Left cardiac atrium (tissue), 4 donors: Measurements from ENCODE around the gene MYO7A. TPM values are rescaled to one million over a fixed set of nuclear protein-coding genes. Genes with fewer than 3 reads are reported as not detected.

Source experiments
- ATAC-seq, 2 donors: fragments of 200-7000 bp; cut with Tn5 transposase; one replicate each; pipeline ENCODE4 v1.9.1; 2020; ENCODE audit warnings: mild to moderate bottlenecking in 2 of 2, moderate library complexity in 2 of 2
- DNase-seq: peaks from one replicate; pipeline ENCODE4 v3.0.0-alpha.2; 2020
- intact Hi-C, 2 donors: fragments of 100-400 bp; cut with DNase I; formaldehyde crosslinking; loops; one replicate each; pipeline versions ENCODE4 v1.14.1 to v1.15.1; 2022 to 2023
- total RNA-seq, 2 donors: library from RNA; stranded (reverse); fragmentation: NEBNext Ultra II Directional; extraction: Animal tissue kit (Norgen Biotek cat#: 25700); gene quantifications; one replicate each; pipeline ENCODE4 v1.2.1, GENCODE V29; 2021
- donor health status: DM: no; HTN: yes; CAD: no.
- donor health status: DM: no; HTN: yes; CAD: no; lungs with severe emphysema.
- donor health status: DM: yes; HTN: yes; CAD: no.
- donor health status: Dilated cardiomyopathy.

The MYO7A gene
- total RNA-seq, 2 donors from 2014 or later, result 7.5 to 11.1 TPM

DNA sequence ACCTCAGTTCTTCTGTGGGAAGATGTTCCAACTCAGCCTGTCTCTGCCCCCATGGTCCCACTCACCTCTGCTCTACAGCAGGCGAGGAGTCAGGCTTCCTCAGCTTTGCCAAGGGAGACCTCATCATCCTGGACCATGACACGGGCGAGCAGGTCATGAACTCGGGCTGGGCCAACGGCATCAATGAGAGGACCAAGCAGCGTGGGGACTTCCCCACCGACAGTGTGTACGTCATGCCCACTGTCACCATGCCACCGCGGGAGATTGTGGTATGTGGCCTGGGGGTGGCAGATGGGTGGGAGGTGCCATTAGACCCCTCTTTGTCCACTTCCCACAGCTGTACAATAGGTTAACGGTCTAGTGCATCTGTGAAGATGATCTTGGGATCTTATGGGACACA lies 73.3 kb downstream of the MYO7A start:
- DNase-seq, result no peak
- ATAC-seq, result no peak
- intact Hi-C loops, result no loop called here

DNA sequence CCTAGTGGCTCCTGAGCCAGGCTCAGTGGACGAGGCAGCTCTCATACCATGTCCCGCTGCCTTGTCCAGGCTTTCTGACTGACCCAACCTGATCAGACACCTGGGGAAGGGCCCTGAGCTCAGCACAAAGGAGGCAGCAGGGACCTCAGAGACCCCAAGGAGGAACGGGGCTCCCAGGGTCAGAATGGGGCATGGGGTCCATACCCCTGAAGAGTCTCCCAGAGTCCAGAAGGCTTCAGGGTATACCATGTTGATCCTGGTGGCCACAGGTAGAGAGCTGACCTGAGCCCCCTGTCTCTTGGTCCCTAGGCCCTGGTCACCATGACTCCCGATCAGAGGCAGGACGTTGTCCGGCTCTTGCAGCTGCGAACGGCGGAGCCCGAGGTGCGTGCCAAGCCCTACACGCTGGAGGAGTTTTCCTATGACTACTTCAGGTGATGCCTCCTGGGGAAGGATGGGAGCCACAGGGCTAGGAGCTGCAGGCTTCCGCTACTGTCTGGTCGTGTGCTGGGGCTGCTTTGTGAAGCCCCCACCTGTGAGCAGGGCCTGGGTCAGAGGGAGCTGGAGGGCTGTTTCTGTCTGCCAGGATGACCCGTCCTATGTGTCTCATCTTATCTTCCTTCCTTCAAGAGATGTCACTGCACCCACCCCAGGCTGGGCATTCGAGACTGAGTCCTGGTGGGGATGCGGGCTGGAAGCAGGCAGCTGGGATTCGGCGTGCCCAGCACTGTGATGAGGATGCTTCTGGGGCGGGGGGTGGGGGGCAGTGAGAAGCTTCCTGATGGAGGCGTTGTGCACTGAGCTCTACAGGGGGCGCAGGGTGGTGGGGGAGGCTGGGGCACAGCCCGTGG lies 74.2 kb downstream of the MYO7A start:
- ATAC-seq, result no peak
- intact Hi-C loops, result no loop called here
- no peak for DNase-seq

DNA sequence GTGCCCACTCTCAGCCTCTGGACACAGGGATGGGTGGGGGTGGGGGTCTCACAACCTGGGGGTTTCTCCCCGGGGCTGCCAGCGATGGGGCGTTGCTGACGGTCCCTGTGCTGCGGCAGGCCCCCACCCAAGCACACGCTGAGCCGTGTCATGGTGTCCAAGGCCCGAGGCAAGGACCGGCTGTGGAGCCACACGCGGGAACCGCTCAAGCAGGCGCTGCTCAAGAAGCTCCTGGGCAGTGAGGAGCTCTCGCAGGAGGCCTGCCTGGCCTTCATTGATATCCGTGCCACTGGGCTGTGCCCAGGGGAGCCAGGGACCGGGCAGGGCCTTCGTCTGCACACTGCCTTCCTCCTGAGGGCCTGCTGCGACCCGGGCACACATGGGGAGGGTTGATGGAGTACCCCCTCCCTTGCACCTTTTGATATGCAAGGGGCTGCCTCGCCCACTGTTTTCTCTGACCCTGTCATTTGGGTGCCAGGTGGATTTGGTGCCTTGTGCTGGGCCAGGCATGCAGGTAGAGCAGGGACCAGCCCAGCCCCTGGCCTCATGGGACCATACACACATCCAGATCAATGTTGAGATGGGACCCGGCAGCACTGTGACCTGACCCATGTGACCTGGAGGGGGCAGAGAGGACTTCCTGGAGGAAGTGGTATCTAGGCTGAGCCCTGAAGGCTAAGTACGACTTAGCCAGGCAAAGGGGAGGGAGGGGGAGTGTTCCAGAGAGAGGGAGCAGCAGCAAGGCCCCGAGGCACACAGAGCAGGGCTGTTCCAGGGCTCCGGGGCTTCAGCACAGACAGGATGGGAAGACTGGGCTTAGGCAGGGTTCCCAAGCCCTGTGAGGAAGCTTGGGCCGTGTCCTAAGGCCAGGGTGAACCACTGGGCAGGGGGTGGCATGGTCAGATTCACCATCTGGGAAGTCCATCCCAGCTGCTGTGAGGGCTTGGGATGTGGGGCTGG lies 75.2 kb downstream of the MYO7A start:
- DNase-seq (no peak), ATAC-seq (no peak)
- intact Hi-C loops, result no loop called here

- ATAC-seq, result no peak
- intact Hi-C loops, result no loop called here
- no peak for DNase-seq
Observed at GRCh38 chr11:77203901-77204753, 76.1 kb downstream of the MYO7A start.

GRCh38 chr11:77204754-77205466 lies 76.9 kb downstream of the MYO7A start:
- intact Hi-C loops, result loop anchor here in 1 of 2 donors (5.0 kb wide), 1 partner anchor 347 kb away; no protein-coding TSS in a partner anchor
- no peak for ATAC-seq
- no peak for DNase-seq

DNA sequence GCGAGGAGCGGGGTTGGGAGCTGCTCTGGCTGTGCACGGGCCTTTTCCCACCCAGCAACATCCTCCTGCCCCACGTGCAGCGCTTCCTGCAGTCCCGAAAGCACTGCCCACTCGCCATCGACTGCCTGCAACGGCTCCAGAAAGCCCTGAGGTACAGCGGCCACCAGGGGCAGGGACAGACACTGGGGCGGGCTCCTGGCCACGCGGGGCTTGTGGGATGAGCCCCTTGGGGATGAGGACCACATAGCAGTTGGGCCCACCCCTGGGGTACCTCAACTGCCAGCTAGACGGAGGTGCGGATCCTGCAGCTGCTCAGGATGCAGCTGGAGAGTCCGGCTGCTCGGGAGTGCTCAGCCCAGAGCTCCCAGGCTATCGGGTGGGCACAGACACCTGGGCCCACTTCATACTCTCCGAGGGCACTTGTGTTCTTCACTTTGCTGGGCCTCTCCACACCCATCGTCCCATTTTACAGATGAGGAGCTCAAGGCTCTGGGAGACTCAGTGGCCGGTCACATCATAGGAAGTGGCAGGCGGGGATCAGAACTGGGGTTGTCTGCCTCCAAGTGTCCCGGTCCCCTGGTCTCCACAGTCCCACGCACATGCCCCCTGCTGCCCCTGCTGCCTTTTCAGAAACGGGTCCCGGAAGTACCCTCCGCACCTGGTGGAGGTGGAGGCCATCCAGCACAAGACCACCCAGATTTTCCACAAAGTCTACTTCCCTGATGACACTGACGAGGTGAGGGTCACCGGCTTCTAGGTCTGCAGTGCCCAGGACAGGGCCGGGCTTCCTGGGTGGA lies 77.6 kb downstream of the MYO7A start:
- DNase-seq (no peak), ATAC-seq (no peak)

DNA sequence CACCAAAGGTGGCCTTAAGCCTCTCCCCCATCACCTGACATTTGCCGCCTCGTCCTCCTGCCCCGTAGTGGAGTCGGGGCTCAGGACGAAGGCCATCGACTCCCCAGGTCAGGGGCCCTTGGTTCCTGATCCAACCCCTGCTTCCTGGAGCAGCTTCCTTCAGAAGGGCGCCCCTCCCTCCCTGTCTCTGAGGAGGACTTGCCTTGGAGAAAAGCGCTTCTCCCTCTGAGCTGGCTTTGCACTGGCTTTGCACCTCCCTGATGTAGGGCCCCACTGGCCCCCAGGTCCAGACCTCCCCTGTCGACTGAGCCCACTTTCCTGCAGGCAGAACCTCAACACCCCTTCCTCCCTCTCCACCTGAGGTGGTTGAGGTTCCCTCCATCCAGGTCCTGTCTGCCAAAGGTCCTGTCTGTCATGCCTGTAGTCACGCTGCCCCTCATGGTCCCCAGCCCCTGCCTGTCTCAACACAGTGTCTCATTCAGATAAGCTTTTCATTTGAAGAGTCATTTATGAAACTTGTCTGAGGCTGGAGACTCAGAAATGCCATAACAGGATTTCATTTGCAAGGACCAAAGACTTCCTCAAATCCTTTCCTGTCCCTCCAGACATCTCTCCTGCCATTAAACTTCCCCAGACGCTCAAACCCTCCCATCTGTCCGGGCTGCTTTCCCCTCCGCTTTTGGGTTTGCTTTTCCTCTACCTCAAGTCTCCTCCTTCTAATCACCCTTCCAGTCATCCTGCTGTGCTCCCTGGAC lies 78.4 kb downstream of the MYO7A start:
- ATAC-seq (no peak), DNase-seq (no peak)
- intact Hi-C loops, result loop anchor here in 1 of 2 donors (5.0 kb wide), 1 partner anchor 346 kb away; no protein-coding TSS in a partner anchor

More for the DNA sequence above, 77.6 kb downstream of the MYO7A start:
- intact Hi-C loops, result loop anchor here in 1 of 2 donors (5.0 kb wide), 1 partner anchor 347 kb away; no protein-coding TSS in a partner anchor

DNA sequence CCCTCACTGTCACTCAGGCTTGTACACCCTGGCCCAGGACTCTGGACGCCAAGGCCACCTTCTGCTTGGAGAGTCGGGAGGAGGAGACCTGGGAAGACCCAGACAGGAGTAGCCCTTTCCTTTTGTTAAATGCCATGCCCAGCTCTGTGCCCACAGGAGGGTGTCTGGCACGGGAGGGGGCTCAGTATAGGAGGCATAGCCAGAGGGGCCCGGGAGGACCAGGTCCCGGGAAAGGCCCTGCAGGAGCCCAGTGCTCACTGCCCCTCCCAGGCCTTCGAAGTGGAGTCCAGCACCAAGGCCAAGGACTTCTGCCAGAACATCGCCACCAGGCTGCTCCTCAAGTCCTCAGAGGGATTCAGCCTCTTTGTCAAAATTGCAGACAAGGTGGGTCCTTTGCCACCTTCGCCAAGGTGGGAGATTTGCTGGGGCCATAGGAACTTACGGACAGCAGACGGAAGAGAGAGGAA lies 79.0 kb downstream of the MYO7A start:
- intact Hi-C loops, result loop anchor here in 1 of 2 donors (5.0 kb wide), 1 partner anchor 345 kb away; no protein-coding TSS in a partner anchor
- DNase-seq (no peak), ATAC-seq (no peak)

GRCh38 chr11:77207618-77208313 lies 79.7 kb downstream of the MYO7A start:
- intact Hi-C loops, result loop anchor here in 1 of 2 donors (5.0 kb wide), 1 partner anchor 345 kb away; no protein-coding TSS in a partner anchor
- ATAC-seq (peak in 1 of 2 donors; percentile 38), DNase-seq (no peak)

DNA sequence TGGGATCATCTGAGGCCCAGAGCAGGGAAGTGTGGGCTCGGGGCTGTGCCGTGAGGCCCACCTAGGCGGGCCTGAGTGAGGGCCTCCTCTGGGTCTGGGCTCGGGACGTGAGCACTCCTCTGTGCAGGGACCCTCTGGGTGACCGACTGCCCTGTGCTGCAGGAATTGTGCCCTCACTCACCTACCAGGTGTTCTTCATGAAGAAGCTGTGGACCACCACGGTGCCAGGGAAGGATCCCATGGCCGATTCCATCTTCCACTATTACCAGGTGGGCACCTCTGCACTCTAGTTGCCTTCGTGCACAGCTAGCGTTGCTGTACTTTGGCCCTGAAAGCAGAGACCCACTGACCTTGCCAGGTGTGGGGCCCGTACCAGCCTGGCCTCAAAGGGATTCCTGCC lies 80.5 kb downstream of the MYO7A start:
- ATAC-seq (no peak), DNase-seq (no peak)
- intact Hi-C loops, result loop anchor here in 1 of 2 donors (5.0 kb wide), 1 partner anchor 344 kb away; no protein-coding TSS in a partner anchor

GRCh38 chr11:77209663-77210062 lies 81.6 kb downstream of the MYO7A start:
- DNase-seq (no peak), ATAC-seq (no peak)
- intact Hi-C loops, result loop anchor here in 1 of 2 donors (5.0 kb wide), 1 partner anchor 343 kb away; no protein-coding TSS in a partner anchor

- ATAC-seq, result no peak
- no peak for DNase-seq
- intact Hi-C loops, result no loop called here
Observed at GRCh38 chr11:77211040-77211451, 83.0 kb downstream of the MYO7A start.

- intact Hi-C loops, result no loop called here
- DNase-seq, result no peak
- ATAC-seq, result no peak
Observed at GRCh38 chr11:77211594-77212251, 83.7 kb downstream of the MYO7A start.

- no peak for DNase-seq
- no peak for ATAC-seq
- intact Hi-C loops, result no loop called here
Observed at GRCh38 chr11:77212314-77213007, 84.4 kb downstream of the MYO7A start.
